Measurements from ENCODE around the gene ENDOV. TPM values are rescaled to one million over a fixed set of nuclear protein-coding genes. Genes with fewer than 3 reads are reported as not detected.

Gene ENDOV
- total RNA-seq, 1 experiment from 2014 or later = 28.0 TPM

- Mint-ChIP-seq H3K4me3 (ENCODE audit: unreplicated experiment) (no peak overlapping the region), H3K4me1 (ENCODE audit: insufficient read depth, unreplicated experiment) (no peaks in the 10 kb centered on the region), H3K9me3 (ENCODE audit: unreplicated experiment) (no peaks in the 10 kb centered on the region), H3K27me3 (ENCODE audit: insufficient read depth, unreplicated experiment) (no peaks in the 10 kb centered on the region), H3K36me3 (ENCODE audit: insufficient read depth, unreplicated experiment) (no peaks in the 10 kb centered on the region), H3K27ac (ENCODE audit: low read depth, unreplicated experiment) (no peak overlapping the region)
- CTCF ChIA-PET = interaction anchor here (1.0 kb wide), 1 partner anchor 558 kb away, joined by 3 read pairs; no protein-coding TSS in a partner anchor
- BruUV-seq (replicated peaks) = no TSS peak
- POLR2A ChIA-PET = interaction anchor here (0.6 to 1.8 kb wide), 5 partner anchors 9 to 283 kb away, joined by 3 to 8 read pairs (median 3); partner anchors contain the start of gene ENDOV
- no peak for TF ChIP-seq CTCF (IDR thresholded peaks at IDR 0.05; ENCODE audit: unreplicated experiment)
- intact Hi-C loops (cut with micrococcal nuclease) = loop anchor here (10.0 kb wide), 1 partner anchor 471 kb away; no protein-coding TSS in a partner anchor
- no peak for DNase-seq (ENCODE audit: unreplicated experiment)
Observed at GRCh38 chr17:80424261-80424660, 9.3 kb downstream of the ENDOV start.

GRCh38 chr17:80424878-80425765, 10.2 kb downstream of the ENDOV start:
- TF ChIP-seq CTCF (IDR thresholded peaks at IDR 0.05; ENCODE audit: unreplicated experiment) = no peak
- intact Hi-C loops (cut with micrococcal nuclease) = loop anchor here (5.0 to 10.0 kb wide), 2 partner anchors 470 to 557 kb away; no protein-coding TSS in a partner anchor
- Mint-ChIP-seq H3K4me1 (ENCODE audit: insufficient read depth, unreplicated experiment) (no peaks in the 10 kb centered on the region), H3K27me3 (ENCODE audit: insufficient read depth, unreplicated experiment) (no peaks in the 10 kb centered on the region), H3K36me3 (ENCODE audit: insufficient read depth, unreplicated experiment) (no peaks in the 10 kb centered on the region), H3K4me3 (ENCODE audit: unreplicated experiment) (no peak overlapping the region), H3K27ac (ENCODE audit: low read depth, unreplicated experiment) (no peak overlapping the region), H3K9me3 (ENCODE audit: unreplicated experiment) (no peaks in the 10 kb centered on the region)
- CTCF ChIA-PET = interaction anchor here (0.6 kb wide), 2 partner anchors 138 to 172 kb away, joined by 3 to 4 read pairs; no protein-coding TSS in a partner anchor
- POLR2A ChIA-PET = interaction anchor here (0.8 to 1.9 kb wide), 4 partner anchors 10 to 552 kb away, joined by 3 to 10 read pairs (median 6); partner anchors contain the start of gene ENDOV
- DNase-seq (ENCODE audit: unreplicated experiment) = no peak
- no TSS peak for BruUV-seq (replicated peaks)

GRCh38 chr17:80425835-80426426, 11.0 kb downstream of the ENDOV start:
- POLR2A ChIA-PET = interaction anchor here (0.8 to 1.9 kb wide), 2 partner anchors 11 to 551 kb away, joined by 3 to 10 read pairs; partner anchors contain the start of gene ENDOV
- no peak overlapping the region for H3K4me3 Mint-ChIP-seq (ENCODE audit: unreplicated experiment)
- no peaks in the 10 kb centered on the region for H3K27me3 Mint-ChIP-seq (ENCODE audit: insufficient read depth, unreplicated experiment)
- no peaks in the 10 kb centered on the region for H3K9me3 Mint-ChIP-seq (ENCODE audit: unreplicated experiment)
- intact Hi-C loops (cut with micrococcal nuclease) = loop anchor here (5.0 to 10.0 kb wide), 2 partner anchors 469 to 556 kb away; no protein-coding TSS in a partner anchor
- no peaks in the 10 kb centered on the region for H3K36me3 Mint-ChIP-seq (ENCODE audit: insufficient read depth, unreplicated experiment)
- no peak for DNase-seq (ENCODE audit: unreplicated experiment)
- CTCF ChIA-PET = interaction anchor here (1.4 kb wide), 1 partner anchor 12 kb away, joined by 4 read pairs; no protein-coding TSS in a partner anchor
- no TSS peak for BruUV-seq (replicated peaks)
- TF ChIP-seq CTCF (IDR thresholded peaks at IDR 0.05; ENCODE audit: unreplicated experiment) = no peak
- H3K27ac Mint-ChIP-seq (ENCODE audit: low read depth, unreplicated experiment) = no peak overlapping the region
- no peaks in the 10 kb centered on the region for H3K4me1 Mint-ChIP-seq (ENCODE audit: insufficient read depth, unreplicated experiment)

All from MCF 10A (cell line).